C4-2B (cell line): ENCODE data around the gene CX3CR1.

Experiments
- CTCF ChIP-seq: fragments of 450-650 bp; conservative IDR thresholded peaks from 2 replicates; pipeline ENCODE4 v1.5.1; 2017; ENCODE audit warnings: mild to moderate bottlenecking
- ZFX ChIP-seq: fragments of 450-650 bp; IDR thresholded peaks from 2 replicates; pipeline ENCODE4 v1.6.1; 2017

GRCh38 chr3:39216176-39216790 lies 63.6 kb downstream of the CX3CR1 start:
- TF ChIP-seq CTCF (no peak), ZFX (no peak)
